ENCODE results near the gene LAMB3.
"Not testable (repeated sequence)": the region's sequence is repeated elsewhere in the genome, so short reads cannot be mapped to it uniquely, and the experiment has no call there.

Gene LAMB3

GRCh38 chr1:209652121-209652735 lies at the start of gene LAMB3:
TSS of gene LAMB3 (minus strand) at chr1:209652425. CDS start at chr1:209650944, 1,481 bp downstream.
- H3K27me3 ChIP-seq (ENCODE audit: insufficient read depth, low read length), result no peaks in the 10 kb centered on the region
- no peaks in the 10 kb centered on the region for H3K4me1 ChIP-seq (ENCODE audit: insufficient read depth, low read length)
- no peak within 1 kb of the TSS for H3K4me3 ChIP-seq (ENCODE audit: low read length)
- no peak within 1 kb of the TSS for H2AFZ ChIP-seq (ENCODE audit: low read depth, low read length)
- H3K9me3 ChIP-seq (ENCODE audit: low read length), result no peaks in the 10 kb centered on the region
- no peaks in the 10 kb centered on the region for H3K36me3 ChIP-seq (ENCODE audit: insufficient read depth, low read length)

- not testable (repeated sequence) for H3K36me3 ChIP-seq (ENCODE audit: insufficient read depth, low read length); H3K27me3 ChIP-seq (ENCODE audit: insufficient read depth, low read length); H2AFZ ChIP-seq (ENCODE audit: low read depth, low read length); H3K9me3 ChIP-seq (ENCODE audit: low read length); H3K4me3 ChIP-seq (ENCODE audit: low read length); H3K4me1 ChIP-seq (ENCODE audit: insufficient read depth, low read length)
Observed at GRCh38 chr1:209700686-209701085, 48.5 kb upstream of the LAMB3 start.

GRCh38 chr1:209697126-209697525 lies 44.9 kb upstream of the LAMB3 start:
- Histone ChIP-seq H3K27me3 (ENCODE audit: insufficient read depth, low read length) (peaks cover 2% of the 10 kb centered on the region), H2AFZ (ENCODE audit: low read depth, low read length) (no peak overlapping the region), H3K9me3 (ENCODE audit: low read length) (no peaks in the 10 kb centered on the region), H3K4me3 (ENCODE audit: low read length) (no peak overlapping the region), H3K4me1 (ENCODE audit: insufficient read depth, low read length) (no peaks in the 10 kb centered on the region), H3K36me3 (ENCODE audit: insufficient read depth, low read length) (no peaks in the 10 kb centered on the region)

GRCh38 chr1:209696673-209697072 lies 44.4 kb upstream of the LAMB3 start:
- Histone ChIP-seq H3K36me3 (ENCODE audit: insufficient read depth, low read length) (no peaks in the 10 kb centered on the region), H3K4me1 (ENCODE audit: insufficient read depth, low read length) (no peaks in the 10 kb centered on the region), H3K9me3 (ENCODE audit: low read length) (no peaks in the 10 kb centered on the region), H2AFZ (ENCODE audit: low read depth, low read length) (no peak overlapping the region), H3K4me3 (ENCODE audit: low read length) (no peak overlapping the region), H3K27me3 (ENCODE audit: insufficient read depth, low read length) (peaks cover 2% of the 10 kb centered on the region)

- Histone ChIP-seq H2AFZ (ENCODE audit: low read depth, low read length) (no peak overlapping the region), H3K4me1 (ENCODE audit: insufficient read depth, low read length) (no peaks in the 10 kb centered on the region), H3K36me3 (ENCODE audit: insufficient read depth, low read length) (no peaks in the 10 kb centered on the region), H3K27me3 (ENCODE audit: insufficient read depth, low read length) (no peaks in the 10 kb centered on the region), H3K4me3 (ENCODE audit: low read length) (no peak overlapping the region), H3K9me3 (ENCODE audit: low read length) (no peaks in the 10 kb centered on the region)
Observed at GRCh38 chr1:209692745-209693504, 40.7 kb upstream of the LAMB3 start.

GRCh38 chr1:209692296-209692695 lies 40.1 kb upstream of the LAMB3 start:
- H3K4me1 ChIP-seq (ENCODE audit: insufficient read depth, low read length), result no peaks in the 10 kb centered on the region
- H3K4me3 ChIP-seq (ENCODE audit: low read length), result no peak overlapping the region
- H3K27me3 ChIP-seq (ENCODE audit: insufficient read depth, low read length), result no peaks in the 10 kb centered on the region
- no peaks in the 10 kb centered on the region for H3K36me3 ChIP-seq (ENCODE audit: insufficient read depth, low read length)
- H3K9me3 ChIP-seq (ENCODE audit: low read length), result no peaks in the 10 kb centered on the region
- H2AFZ ChIP-seq (ENCODE audit: low read depth, low read length), result no peak overlapping the region

- Histone ChIP-seq H3K27me3 (ENCODE audit: insufficient read depth, low read length) (no peaks in the 10 kb centered on the region), H2AFZ (ENCODE audit: low read depth, low read length) (no peak overlapping the region), H3K9me3 (ENCODE audit: low read length) (no peaks in the 10 kb centered on the region), H3K36me3 (ENCODE audit: insufficient read depth, low read length) (no peaks in the 10 kb centered on the region), H3K4me3 (ENCODE audit: low read length) (no peak overlapping the region), H3K4me1 (ENCODE audit: insufficient read depth, low read length) (no peaks in the 10 kb centered on the region)
Observed at GRCh38 chr1:209691237-209691636, 39.0 kb upstream of the LAMB3 start.

GRCh38 chr1:209689477-209689876 lies 37.3 kb upstream of the LAMB3 start:
- Histone ChIP-seq H3K4me3 (ENCODE audit: low read length) (no peak overlapping the region), H2AFZ (ENCODE audit: low read depth, low read length) (no peak overlapping the region), H3K36me3 (ENCODE audit: insufficient read depth, low read length) (no peaks in the 10 kb centered on the region), H3K27me3 (ENCODE audit: insufficient read depth, low read length) (no peaks in the 10 kb centered on the region), H3K9me3 (ENCODE audit: low read length) (no peaks in the 10 kb centered on the region), H3K4me1 (ENCODE audit: insufficient read depth, low read length) (no peaks in the 10 kb centered on the region)

- H3K9me3 ChIP-seq (ENCODE audit: low read length), result no peaks in the 10 kb centered on the region
- no peaks in the 10 kb centered on the region for H3K36me3 ChIP-seq (ENCODE audit: insufficient read depth, low read length)
- H3K4me1 ChIP-seq (ENCODE audit: insufficient read depth, low read length), result no peaks in the 10 kb centered on the region
- H3K27me3 ChIP-seq (ENCODE audit: insufficient read depth, low read length), result no peaks in the 10 kb centered on the region
- H2AFZ ChIP-seq (ENCODE audit: low read depth, low read length), result no peak overlapping the region
- H3K4me3 ChIP-seq (ENCODE audit: low read length), result no peak overlapping the region
Observed at GRCh38 chr1:209688746-209689234, 36.6 kb upstream of the LAMB3 start.

GRCh38 chr1:209686322-209686721 lies 34.1 kb upstream of the LAMB3 start:
- H2AFZ ChIP-seq (ENCODE audit: low read depth, low read length), result no peak overlapping the region
- no peaks in the 10 kb centered on the region for H3K27me3 ChIP-seq (ENCODE audit: insufficient read depth, low read length)
- H3K4me3 ChIP-seq (ENCODE audit: low read length), result no peak overlapping the region
- H3K4me1 ChIP-seq (ENCODE audit: insufficient read depth, low read length), result no peaks in the 10 kb centered on the region
- no peaks in the 10 kb centered on the region for H3K9me3 ChIP-seq (ENCODE audit: low read length)
- no peaks in the 10 kb centered on the region for H3K36me3 ChIP-seq (ENCODE audit: insufficient read depth, low read length)

GRCh38 chr1:209685821-209686220 lies 33.6 kb upstream of the LAMB3 start:
- Histone ChIP-seq H3K4me3 (ENCODE audit: low read length) (no peak overlapping the region), H3K27me3 (ENCODE audit: insufficient read depth, low read length) (no peaks in the 10 kb centered on the region), H3K4me1 (ENCODE audit: insufficient read depth, low read length) (no peaks in the 10 kb centered on the region)

GRCh38 chr1:209678981-209679539 lies 26.8 kb upstream of the LAMB3 start:
- Histone ChIP-seq H3K9me3 (ENCODE audit: low read length) (no peaks in the 10 kb centered on the region), H3K27me3 (ENCODE audit: insufficient read depth, low read length) (peaks cover 42% of the 10 kb centered on the region), H3K4me1 (ENCODE audit: insufficient read depth, low read length) (no peaks in the 10 kb centered on the region), H3K4me3 (ENCODE audit: low read length) (no peak overlapping the region), H2AFZ (ENCODE audit: low read depth, low read length) (no peak overlapping the region), H3K36me3 (ENCODE audit: insufficient read depth, low read length) (no peaks in the 10 kb centered on the region)

More at GRCh38 chr1:209685821-209686220, 33.6 kb upstream of the LAMB3 start:
- no peak overlapping the region for H2AFZ ChIP-seq (ENCODE audit: low read depth, low read length)
- no peaks in the 10 kb centered on the region for H3K36me3 ChIP-seq (ENCODE audit: insufficient read depth, low read length)
- H3K9me3 ChIP-seq (ENCODE audit: low read length), result no peaks in the 10 kb centered on the region

GRCh38 chr1:209675565-209676154 lies 23.4 kb upstream of the LAMB3 start:
- Histone ChIP-seq H3K27me3 (ENCODE audit: insufficient read depth, low read length) (peaks cover 56% of the 10 kb centered on the region), H3K4me1 (ENCODE audit: insufficient read depth, low read length) (no peaks in the 10 kb centered on the region), H3K4me3 (ENCODE audit: low read length) (peak overlapping the region; percentile 4), H2AFZ (ENCODE audit: low read depth, low read length) (peak overlapping the region; percentile 11), H3K9me3 (ENCODE audit: low read length) (no peaks in the 10 kb centered on the region), H3K36me3 (ENCODE audit: insufficient read depth, low read length) (no peaks in the 10 kb centered on the region)

Data from neuron (in vitro differentiated cells).